Hematopoietic multipotent progenitor cell treated with erythropoietin and hydrocortisone succinate and interleukin-3 and kit ligand, for 17 days (in vitro differentiated cells): Measurements from ENCODE around the gene SORCS2.
"Not testable (repeated sequence)": the region's sequence is repeated elsewhere in the genome, so short reads cannot be mapped to it uniquely, and the experiment has no call there.

Experiments
- DNase-seq: peaks from one replicate; pipeline ENCODE4 v3.0.0-alpha.2; 2015; ENCODE audit warnings: low spot score

SORCS2 gene

GRCh38 chr4:7556558-7556957 lies 364.2 kb downstream of the SORCS2 start:
- no peak for DNase-seq

- DNase-seq: no peak
Measured at GRCh38 chr4:7557456-7557855, 365.1 kb downstream of the SORCS2 start.

- DNase-seq: no peak
Measured at GRCh38 chr4:7558436-7558835, 366.1 kb downstream of the SORCS2 start.

DNA sequence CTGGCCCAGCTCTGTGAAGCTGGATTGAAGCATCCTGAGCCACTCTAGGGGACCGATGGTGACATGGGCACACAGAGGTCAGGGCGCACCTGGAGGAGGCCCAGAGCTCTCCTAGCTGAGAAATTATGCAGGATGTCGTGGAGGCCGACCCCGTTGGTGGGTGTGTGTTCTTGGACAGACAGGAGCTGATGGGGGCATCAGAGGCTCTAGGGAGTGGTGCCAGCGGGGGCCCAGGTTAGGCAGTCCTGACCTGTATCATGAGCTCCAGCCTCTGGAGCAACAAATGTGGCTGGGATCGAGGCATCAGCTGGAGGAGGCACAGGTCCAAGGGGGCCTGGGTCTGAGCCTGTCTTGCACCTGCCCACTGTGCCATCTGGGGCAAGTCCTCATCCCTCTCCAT lies 367.0 kb downstream of the SORCS2 start:
- DNase-seq: no peak

DNA sequence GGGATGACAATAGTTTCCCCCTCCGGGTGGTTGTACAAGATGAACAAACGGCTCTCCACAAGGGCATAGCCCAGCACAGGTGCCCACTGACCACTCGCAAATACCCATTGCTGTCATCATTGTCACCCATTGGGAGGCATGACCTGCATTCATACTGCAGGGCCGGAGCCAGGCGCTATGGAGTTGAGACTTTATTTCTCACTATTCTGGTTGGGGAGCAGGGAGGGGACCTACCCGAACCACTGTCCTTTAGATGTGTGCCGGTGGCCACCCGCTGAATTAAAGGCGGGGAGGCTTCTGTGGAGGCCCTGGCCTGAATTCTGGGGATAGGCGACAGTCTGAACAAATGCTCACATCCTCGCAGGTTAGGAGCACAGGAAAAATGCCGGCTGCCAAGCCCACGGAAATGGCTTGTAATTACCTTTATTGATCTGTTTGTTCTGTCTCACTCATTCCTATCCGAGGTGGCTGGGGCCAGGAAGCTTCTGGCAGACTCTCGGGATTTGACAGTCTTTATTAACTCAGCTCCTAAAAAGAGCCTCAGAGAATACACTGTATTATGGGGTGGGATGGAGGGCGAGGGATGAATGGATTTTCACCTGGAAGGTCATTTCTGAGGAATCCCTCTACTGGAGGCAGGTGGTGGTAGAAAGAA lies 367.5 kb downstream of the SORCS2 start:
- no peak for DNase-seq

GRCh38 chr4:7561557-7561956 lies 369.2 kb downstream of the SORCS2 start:
- no peak for DNase-seq

GRCh38 chr4:7564242-7564641 lies 371.9 kb downstream of the SORCS2 start:
- no peak for DNase-seq

- DNase-seq: no peak
Measured at GRCh38 chr4:7565483-7565882, 373.1 kb downstream of the SORCS2 start.

DNA sequence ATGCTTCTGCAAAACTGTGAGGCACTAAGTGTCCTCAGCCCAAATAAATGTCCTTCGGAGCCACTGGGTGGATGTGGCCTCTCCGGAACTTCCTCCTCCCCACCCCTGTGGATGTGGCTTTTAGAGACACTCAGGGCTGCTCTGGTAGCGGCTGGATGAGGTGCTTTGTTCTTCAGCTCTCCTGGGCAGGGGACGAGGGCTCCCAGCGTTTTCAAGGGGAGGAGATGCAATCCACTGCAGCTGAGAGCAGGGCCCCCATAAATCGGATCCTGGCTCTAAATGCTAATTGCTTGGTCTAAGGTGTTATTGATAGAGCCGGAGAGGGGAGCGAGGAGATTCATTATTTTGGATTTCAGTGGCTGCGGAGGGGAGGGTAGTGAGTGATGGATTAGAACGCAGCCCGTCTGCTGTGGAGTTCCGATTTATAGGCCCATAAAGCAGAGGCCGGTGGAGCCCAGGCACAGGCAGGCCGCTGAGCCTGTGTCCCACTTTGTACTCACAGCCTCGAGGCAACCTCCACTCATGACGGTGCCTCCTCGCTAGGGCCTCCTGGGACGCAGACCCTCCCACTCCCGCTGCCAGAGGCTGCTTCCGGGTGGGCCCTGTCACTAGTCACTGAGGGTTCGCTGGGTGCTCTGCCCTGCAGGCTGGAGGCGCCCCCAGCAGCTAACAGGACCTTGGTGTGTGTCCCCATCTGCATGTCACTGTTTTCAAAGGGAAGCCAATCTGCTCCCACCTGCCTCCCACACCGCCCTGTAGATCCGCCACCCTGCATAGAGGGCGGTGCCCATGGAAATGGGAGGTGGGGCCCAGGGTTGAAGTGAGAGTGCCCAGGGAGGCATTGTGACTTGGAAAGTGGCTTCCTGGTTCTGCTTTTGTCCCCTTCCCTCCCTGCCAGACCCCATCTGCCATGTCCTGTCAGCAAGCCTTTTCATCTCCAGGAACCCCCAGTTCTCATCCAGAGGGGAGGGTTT lies 377.8 kb downstream of the SORCS2 start:
- no peak for DNase-seq

- no peak for DNase-seq
Measured at GRCh38 chr4:7571001-7571400, 378.7 kb downstream of the SORCS2 start.

DNA sequence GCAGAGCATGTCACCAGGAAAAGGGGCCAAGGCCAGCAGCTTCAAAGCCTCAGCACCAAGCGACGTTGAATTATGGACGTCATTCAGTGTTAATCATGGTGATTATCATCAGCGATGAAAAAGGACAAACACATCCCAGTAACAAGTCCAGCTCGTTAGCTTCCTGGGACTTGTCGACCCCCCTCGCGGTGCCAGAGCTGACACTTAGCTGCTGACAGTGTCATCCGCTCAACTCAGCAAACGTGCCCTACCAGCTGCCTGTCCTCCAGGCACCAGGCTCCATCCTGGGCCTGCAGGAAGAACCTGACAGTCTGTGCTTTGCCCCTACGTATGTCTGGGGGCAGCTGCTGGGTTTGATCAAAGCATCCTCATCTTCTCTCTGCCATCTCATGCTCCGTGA lies 379.4 kb downstream of the SORCS2 start:
- DNase-seq: no peak

GRCh38 chr4:7572894-7573293 lies 380.6 kb downstream of the SORCS2 start:
- no peak for DNase-seq

- DNase-seq: no peak
Measured at GRCh38 chr4:7573576-7574091, 381.3 kb downstream of the SORCS2 start.

DNA sequence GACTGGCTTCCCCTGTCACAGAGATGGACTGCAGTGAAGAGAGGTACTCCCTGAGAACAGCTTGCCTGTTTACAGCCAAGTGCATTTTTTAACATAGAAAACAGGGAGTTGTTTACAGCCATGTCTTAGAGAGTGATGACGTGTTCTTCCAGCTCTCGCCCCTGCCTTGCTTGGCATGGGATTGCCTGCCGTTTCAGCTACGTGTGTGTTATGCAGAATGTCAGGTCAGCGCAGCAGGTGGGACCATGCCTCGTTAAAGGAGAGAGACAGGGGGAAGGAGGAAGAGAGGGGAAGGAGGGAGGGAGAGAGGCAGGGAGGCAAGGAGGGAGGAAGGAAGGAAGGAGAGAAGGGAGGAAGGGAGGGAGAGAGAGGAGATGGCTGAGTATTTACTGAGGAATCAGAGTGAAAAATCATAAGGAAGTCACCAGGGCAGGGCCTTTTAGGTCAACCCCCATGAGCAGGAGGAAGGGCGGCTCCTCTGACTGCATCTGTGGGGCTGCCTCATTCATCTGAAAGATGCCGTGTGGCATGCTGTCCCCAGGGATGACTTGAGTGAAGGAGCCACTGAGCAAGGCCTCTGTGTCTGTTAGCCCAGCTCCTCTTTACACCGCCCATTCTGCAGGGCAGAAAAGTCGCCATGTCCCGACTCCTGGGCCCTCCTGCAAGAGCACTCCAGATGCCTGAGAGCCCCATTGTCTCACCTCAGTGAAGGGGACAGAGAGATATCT lies 382.1 kb downstream of the SORCS2 start:
- DNase-seq: no peak

- no peak for DNase-seq
Measured at GRCh38 chr4:7575426-7575825, 383.1 kb downstream of the SORCS2 start.

DNA sequence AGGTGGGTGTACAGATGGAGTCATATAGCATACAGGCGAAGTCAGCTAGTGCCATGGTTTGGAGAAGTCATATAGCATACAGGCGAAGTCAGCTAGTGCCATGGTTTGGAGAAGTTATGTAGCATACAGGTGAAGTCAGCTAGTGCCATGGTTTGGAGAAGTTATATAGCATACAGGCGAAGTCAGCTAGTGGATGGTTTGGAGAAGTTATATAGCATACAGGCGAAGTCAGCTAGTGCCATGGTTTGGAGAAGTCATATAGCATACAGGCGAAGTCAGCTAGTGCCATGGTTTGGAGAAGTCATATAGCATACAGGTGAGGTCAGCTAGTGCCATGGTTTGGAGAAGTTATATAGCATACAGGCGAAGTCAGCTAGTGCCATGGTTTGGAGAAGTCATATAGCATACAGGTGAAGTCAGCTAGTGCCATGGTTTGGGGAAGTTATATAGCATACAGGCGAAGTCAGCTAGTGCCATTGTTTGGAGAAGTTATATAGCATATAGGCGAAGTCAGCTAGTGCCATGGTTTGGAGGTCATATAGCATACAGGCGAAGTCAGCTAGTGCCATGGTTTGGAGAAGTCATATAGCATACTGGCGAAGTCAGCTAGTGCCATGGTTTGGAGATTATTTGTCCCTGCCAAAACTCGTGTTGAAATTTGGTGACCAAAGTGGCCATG lies 385.2 kb downstream of the SORCS2 start:
- DNase-seq: not testable (repeated sequence)

- no peak for DNase-seq
Measured at GRCh38 chr4:7581477-7581876, 389.1 kb downstream of the SORCS2 start.

- no peak for DNase-seq
Measured at GRCh38 chr4:7582313-7583097, 390.2 kb downstream of the SORCS2 start.

GRCh38 chr4:7584098-7584497 lies 391.8 kb downstream of the SORCS2 start:
- no peak for DNase-seq

- no peak for DNase-seq
Measured at GRCh38 chr4:7584606-7585159, 392.3 kb downstream of the SORCS2 start.

DNA sequence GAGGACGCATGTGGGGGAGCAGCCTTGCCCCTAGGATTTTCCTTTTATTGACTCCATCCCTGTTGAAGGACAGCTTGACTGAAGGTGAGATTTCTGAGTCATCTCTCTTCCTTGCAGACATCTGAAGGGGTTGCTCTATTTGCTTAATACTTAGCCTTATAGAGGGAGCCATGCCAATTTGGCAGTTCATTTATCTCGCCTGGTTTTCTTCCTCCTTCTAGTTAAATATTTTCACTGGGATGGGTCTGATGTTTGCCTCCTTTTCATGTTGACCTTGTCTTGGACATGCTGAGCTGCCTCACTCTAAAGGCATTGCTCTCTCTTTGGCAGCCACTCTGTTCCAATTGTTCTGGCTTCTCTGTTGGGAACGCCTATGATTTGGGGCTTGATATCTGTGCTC lies 393.4 kb downstream of the SORCS2 start:
- DNase-seq: no peak
